DOHH2 (cell line): ENCODE results near the gene YTHDF1.

Source experiments
- CTCF ChIP-seq: fragments of 200-600 bp; sonication (generic); IDR thresholded peaks from one replicate; pipeline ENCODE4 v1.5.1; 2014; ENCODE audit warnings: antibody characterized with exemption, mild to moderate bottlenecking, low read depth, low read length; ENCODE audit not compliant: poor library complexity, severe bottlenecking
- EZH2phosphoT487 ChIP-seq: fragments of 200-600 bp; sonication (generic); IDR thresholded peaks from 2 replicates; pipeline ENCODE4 v1.6.1; 2017; ENCODE audit warnings: borderline replicate concordance, mild to moderate bottlenecking, antibody characterized with exemption, low read length, moderate library complexity, mixed read lengths

- TF ChIP-seq CTCF (peak; percentile 28), EZH2phosphoT487 (no peak)
These were observed 2.9 kb upstream of the YTHDF1 start for GRCh38 chr20:63218701-63219446.
